ENCODE results near the gene CBX7. TPM values are rescaled to one million over a fixed set of nuclear protein-coding genes. Genes with fewer than 3 reads are reported as not detected.

CBX7 gene
- total and polyA plus RNA-seq, 2 donors (not counting 3 experiments of a cell fraction or from before 2014, with no cell fraction given) = 3.4 to 7.1 TPM

GRCh38 chr22:39129746-39130145 lies 22.7 kb downstream of the CBX7 start:
- Histone ChIP-seq H3K4me2 (ENCODE audit: insufficient read depth, low read length) (no peak overlapping the region), H2AFZ (ENCODE audit: low read depth, low read length) (no peak overlapping the region), H3K4me1 (ENCODE audit: control insufficient read depth, extremely low read depth, insufficient read depth, low read length) (no peaks in the 10 kb centered on the region), H4K20me1 (replicated peaks; ENCODE audit: control insufficient read depth, extremely low read depth, insufficient read depth, low read length) (no peaks in the 10 kb centered on the region), H3K9me3 (replicated peaks; ENCODE audit: control insufficient read depth, insufficient read depth, low read length) (no peaks in the 10 kb centered on the region), H3K27me3 (ENCODE audit: control insufficient read depth in 2 of 2, insufficient read depth in 2 of 2, low read length in 2 of 2) (peaks cover 0 to 4% of the 10 kb centered on the region in 2 experiments), H3K9ac (replicated peaks; ENCODE audit: extremely low read depth, insufficient read depth, low read length) (no peak overlapping the region), H3K27ac (ENCODE audit: insufficient read depth, low read depth, low read length) (no peak overlapping the region), H3K36me3 (ENCODE audit: control insufficient read depth in 2 of 2, extremely low read depth in 1 of 2, insufficient read depth in 2 of 2, low read length in 2 of 2) (no peaks in the 10 kb centered on the region), H3K4me3 (replicated peaks in 1 of 3; ENCODE audit: insufficient read depth in 1 of 3, low read depth in 1 of 3, low read length in 3 of 3) (no peak overlapping the region), H3K9me1 (replicated peaks; ENCODE audit: control insufficient read depth, extremely low read depth, insufficient read depth, low read length) (no peaks in the 10 kb centered on the region), H3K79me2 (ENCODE audit: control insufficient read depth, insufficient read depth, low read length) (no peaks in the 10 kb centered on the region)
- no TSS peak for BruUV-seq (replicated peaks)
- CTCF ChIA-PET = interaction anchor here (1.2 to 1.6 kb wide), 2 partner anchors 8 to 361 kb away, joined by 4 to 5 read pairs; no protein-coding TSS in a partner anchor
- no peak for TF ChIP-seq MAX (IDR thresholded peaks at IDR 0.05; ENCODE audit: insufficient read depth, insufficient read length)
- TF ChIP-seq FOS (IDR thresholded peaks at IDR 0.05; ENCODE audit: borderline replicate concordance, insufficient read depth, low read length) = no peak
- no peak for TF ChIP-seq JUN (IDR thresholded peaks at IDR 0.05; ENCODE audit: borderline replicate concordance, insufficient read depth, insufficient read length, low read depth)
- DNase-seq (ENCODE audit: low read depth, low spot score) = no peak
- dilution Hi-C loops (cut with MboI; ENCODE audit: extremely low pct_ligation_motif_present, low sequenced_read_pairs) = no loop called here
- intact Hi-C loops (cut with micrococcal nuclease) = no loop called here
- no peak for FAIRE-seq
- POLR2A ChIA-PET = no interaction called here

- FAIRE-seq = no peak
- dilution Hi-C loops (cut with MboI; ENCODE audit: extremely low pct_ligation_motif_present, low sequenced_read_pairs) = no loop called here
- TF ChIP-seq POLR2AphosphoS5 (IDR thresholded peaks at IDR 0.05; ENCODE audit: insufficient read depth, low read depth, low read length) (no peak), MAX (IDR thresholded peaks at IDR 0.05; ENCODE audit: insufficient read depth, insufficient read length) (no peak), EZH2 (IDR thresholded peaks at IDR 0.05; ENCODE audit: borderline replicate concordance, low read depth, low read length, severe bottlenecking) (no peak)
- Histone ChIP-seq H3K36me3 (ENCODE audit: control insufficient read depth in 2 of 2, extremely low read depth in 1 of 2, insufficient read depth in 2 of 2, low read length in 2 of 2) (no peaks in the 10 kb centered on the region), H3K79me2 (ENCODE audit: control insufficient read depth, insufficient read depth, low read length) (no peaks in the 10 kb centered on the region), H3K27me3 (ENCODE audit: control insufficient read depth in 2 of 2, insufficient read depth in 2 of 2, low read length in 2 of 2) (peaks cover 0 to 4% of the 10 kb centered on the region in 2 experiments), H3K27ac (ENCODE audit: insufficient read depth, low read depth, low read length) (no peak overlapping the region), H3K9me3 (replicated peaks; ENCODE audit: control insufficient read depth, insufficient read depth, low read length) (no peaks in the 10 kb centered on the region), H4K20me1 (replicated peaks; ENCODE audit: control insufficient read depth, extremely low read depth, insufficient read depth, low read length) (no peaks in the 10 kb centered on the region), H3K4me2 (ENCODE audit: insufficient read depth, low read length) (no peak overlapping the region), H2AFZ (ENCODE audit: low read depth, low read length) (no peak overlapping the region), H3K4me3 (replicated peaks in 1 of 3; ENCODE audit: insufficient read depth in 1 of 3, low read depth in 1 of 3, low read length in 3 of 3) (no peak overlapping the region), H3K9ac (replicated peaks; ENCODE audit: extremely low read depth, insufficient read depth, low read length) (no peak overlapping the region), H3K9me1 (replicated peaks; ENCODE audit: control insufficient read depth, extremely low read depth, insufficient read depth, low read length) (no peaks in the 10 kb centered on the region), H3K4me1 (ENCODE audit: control insufficient read depth, extremely low read depth, insufficient read depth, low read length) (no peaks in the 10 kb centered on the region)
- no TSS peak for BruUV-seq (replicated peaks)
- ChIA-PET CTCF (no interaction called here), POLR2A (no interaction called here)
- intact Hi-C loops (cut with micrococcal nuclease) = no loop called here
- DNase-seq (ENCODE audit: low read depth, low spot score) = no peak
Measured at GRCh38 chr22:39129081-39129480, 23.4 kb downstream of the CBX7 start.

Data from endothelial cell of umbilical vein (primary cell).